ENCODE measurements around the gene KCNK18.
A peak's percentile ranks its signal among the peaks of the same experiment; 100 is the strongest.

The KCNK18 gene

GRCh38 chr10:117222552-117222951, 25.3 kb downstream of the KCNK18 start:
- DNase-seq = no peak
- H3K9me3 ChIP-seq = no peaks in the 10 kb centered on the region
- peaks cover 14% of the 10 kb centered on the region for H3K4me1 ChIP-seq
- H3K36me3 ChIP-seq = no peaks in the 10 kb centered on the region
- H3K27me3 ChIP-seq = no peaks in the 10 kb centered on the region
- TF ChIP-seq CTCF (IDR thresholded peaks at IDR 0.05; ENCODE audit: low read depth, low read length) = no peak
- H3K4me3 ChIP-seq (ENCODE audit: low read depth, low read length) = no peak overlapping the region

GRCh38 chr10:117222976-117223692, 25.8 kb downstream of the KCNK18 start:
- Histone ChIP-seq H3K4me1 (peaks cover 14% of the 10 kb centered on the region), H3K4me3 (ENCODE audit: low read depth, low read length) (no peak overlapping the region), H3K27me3 (no peaks in the 10 kb centered on the region), H3K9me3 (no peaks in the 10 kb centered on the region), H3K36me3 (no peaks in the 10 kb centered on the region)
- no peak for DNase-seq
- TF ChIP-seq CTCF (IDR thresholded peaks at IDR 0.05; ENCODE audit: low read depth, low read length) = no peak

GRCh38 chr10:117223693-117224430, 26.6 kb downstream of the KCNK18 start:
- no peaks in the 10 kb centered on the region for H3K9me3 ChIP-seq
- no peak for DNase-seq
- H3K4me1 ChIP-seq = peaks cover 14% of the 10 kb centered on the region
- H3K4me3 ChIP-seq (ENCODE audit: low read depth, low read length) = no peak overlapping the region
- no peaks in the 10 kb centered on the region for H3K36me3 ChIP-seq
- H3K27me3 ChIP-seq = no peaks in the 10 kb centered on the region
- no peak for TF ChIP-seq CTCF (IDR thresholded peaks at IDR 0.05; ENCODE audit: low read depth, low read length)

- TF ChIP-seq CTCF (IDR thresholded peaks at IDR 0.05; ENCODE audit: low read depth, low read length) = no peak
- Histone ChIP-seq H3K4me1 (peaks cover 14% of the 10 kb centered on the region), H3K9me3 (no peaks in the 10 kb centered on the region), H3K27me3 (no peaks in the 10 kb centered on the region), H3K36me3 (no peaks in the 10 kb centered on the region), H3K4me3 (ENCODE audit: low read depth, low read length) (no peak overlapping the region)
- no peak for DNase-seq
Measured at GRCh38 chr10:117224881-117225280, 27.6 kb downstream of the KCNK18 start.

- Histone ChIP-seq H3K4me1 (peaks cover 3% of the 10 kb centered on the region), H3K27me3 (no peaks in the 10 kb centered on the region), H3K9me3 (no peaks in the 10 kb centered on the region), H3K36me3 (no peaks in the 10 kb centered on the region), H3K4me3 (ENCODE audit: low read depth, low read length) (no peak overlapping the region)
- TF ChIP-seq CTCF (IDR thresholded peaks at IDR 0.05; ENCODE audit: low read depth, low read length) = peak; percentile 89
- DNase-seq = peak; percentile 63
Measured at GRCh38 chr10:117226813-117227451, 29.6 kb downstream of the KCNK18 start.

Data from BE2C (cell line).